22Rv1 (cell line): ENCODE measurements around the gene SMNDC1.

Source experiments
- CTCF ChIP-seq: fragments of 450-650 bp; IDR thresholded peaks from 2 replicates; pipeline ENCODE4 v1.5.1; 2017; ENCODE audit warnings: mild to moderate bottlenecking
- ZFX ChIP-seq: fragments of 450-650 bp; IDR thresholded peaks from 2 replicates; pipeline ENCODE4 v1.6.1; 2017; ENCODE audit warnings: antibody characterized with exemption, borderline replicate concordance

GRCh38 chr10:110268971-110269370 is 35.7 kb downstream of the SMNDC1 start:
- TF ChIP-seq CTCF, result no peak
- no peak for TF ChIP-seq ZFX
